GM12873 (cell line): ENCODE measurements around the gene MLPH.

Experiments used
- TF ChIP-seq, protein P1 (sequence below): IDR thresholded peaks from 2 replicates; pipeline ENCODE4 v1.5.1; 2012; ENCODE audit warnings: low read depth, mild to moderate bottlenecking, moderate library complexity, low read length, control low read depth; ENCODE audit not compliant: insufficient read depth; ENCODE audit errors: missing control alignments

Gene MLPH

DNA sequence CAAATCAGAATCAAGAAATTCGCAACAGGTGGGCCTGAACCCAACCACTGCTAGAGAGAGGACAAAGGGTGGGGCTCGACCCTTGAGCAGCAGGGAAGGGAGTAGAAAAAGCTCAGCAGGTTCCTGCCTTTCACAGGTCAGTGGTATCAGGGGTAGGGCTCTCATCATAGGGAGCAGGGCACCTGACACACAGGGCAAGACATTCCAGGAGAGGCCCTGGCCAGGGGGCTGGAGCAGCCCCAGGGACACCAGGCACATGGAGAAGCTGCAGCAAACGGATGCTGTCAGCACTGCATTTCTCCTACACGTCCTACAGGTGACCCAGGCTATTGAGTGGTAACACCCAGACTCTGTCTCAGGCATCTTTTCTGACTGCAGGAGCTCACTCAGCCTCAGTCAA lies 17.2 kb upstream of the MLPH start:
- TF ChIP-seq, protein P1, sequence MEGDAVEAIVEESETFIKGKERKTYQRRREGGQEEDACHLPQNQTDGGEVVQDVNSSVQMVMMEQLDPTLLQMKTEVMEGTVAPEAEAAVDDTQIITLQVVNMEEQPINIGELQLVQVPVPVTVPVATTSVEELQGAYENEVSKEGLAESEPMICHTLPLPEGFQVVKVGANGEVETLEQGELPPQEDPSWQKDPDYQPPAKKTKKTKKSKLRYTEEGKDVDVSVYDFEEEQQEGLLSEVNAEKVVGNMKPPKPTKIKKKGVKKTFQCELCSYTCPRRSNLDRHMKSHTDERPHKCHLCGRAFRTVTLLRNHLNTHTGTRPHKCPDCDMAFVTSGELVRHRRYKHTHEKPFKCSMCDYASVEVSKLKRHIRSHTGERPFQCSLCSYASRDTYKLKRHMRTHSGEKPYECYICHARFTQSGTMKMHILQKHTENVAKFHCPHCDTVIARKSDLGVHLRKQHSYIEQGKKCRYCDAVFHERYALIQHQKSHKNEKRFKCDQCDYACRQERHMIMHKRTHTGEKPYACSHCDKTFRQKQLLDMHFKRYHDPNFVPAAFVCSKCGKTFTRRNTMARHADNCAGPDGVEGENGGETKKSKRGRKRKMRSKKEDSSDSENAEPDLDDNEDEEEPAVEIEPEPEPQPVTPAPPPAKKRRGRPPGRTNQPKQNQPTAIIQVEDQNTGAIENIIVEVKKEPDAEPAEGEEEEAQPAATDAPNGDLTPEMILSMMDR, result no peak

DNA sequence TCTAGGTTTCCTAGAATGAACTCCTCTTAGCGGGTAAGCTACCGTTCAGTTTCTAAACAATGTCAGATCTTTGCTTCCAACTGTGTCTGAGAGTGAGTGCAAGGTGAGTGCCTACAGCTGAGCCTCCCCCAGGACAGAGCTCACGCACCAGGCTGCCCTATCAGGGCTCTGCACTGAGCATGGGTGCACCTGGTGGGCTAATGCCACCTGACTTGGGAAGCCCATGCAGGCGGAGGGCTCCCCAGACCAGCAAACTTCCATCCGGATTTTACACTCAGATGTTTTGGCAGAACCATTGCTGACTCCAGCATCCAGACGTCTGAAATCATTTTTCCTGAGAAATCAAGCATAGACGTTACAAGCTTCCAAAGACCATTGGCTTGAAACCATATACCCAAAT lies 16.1 kb upstream of the MLPH start:
- TF ChIP-seq, protein P1, result no peak

DNA sequence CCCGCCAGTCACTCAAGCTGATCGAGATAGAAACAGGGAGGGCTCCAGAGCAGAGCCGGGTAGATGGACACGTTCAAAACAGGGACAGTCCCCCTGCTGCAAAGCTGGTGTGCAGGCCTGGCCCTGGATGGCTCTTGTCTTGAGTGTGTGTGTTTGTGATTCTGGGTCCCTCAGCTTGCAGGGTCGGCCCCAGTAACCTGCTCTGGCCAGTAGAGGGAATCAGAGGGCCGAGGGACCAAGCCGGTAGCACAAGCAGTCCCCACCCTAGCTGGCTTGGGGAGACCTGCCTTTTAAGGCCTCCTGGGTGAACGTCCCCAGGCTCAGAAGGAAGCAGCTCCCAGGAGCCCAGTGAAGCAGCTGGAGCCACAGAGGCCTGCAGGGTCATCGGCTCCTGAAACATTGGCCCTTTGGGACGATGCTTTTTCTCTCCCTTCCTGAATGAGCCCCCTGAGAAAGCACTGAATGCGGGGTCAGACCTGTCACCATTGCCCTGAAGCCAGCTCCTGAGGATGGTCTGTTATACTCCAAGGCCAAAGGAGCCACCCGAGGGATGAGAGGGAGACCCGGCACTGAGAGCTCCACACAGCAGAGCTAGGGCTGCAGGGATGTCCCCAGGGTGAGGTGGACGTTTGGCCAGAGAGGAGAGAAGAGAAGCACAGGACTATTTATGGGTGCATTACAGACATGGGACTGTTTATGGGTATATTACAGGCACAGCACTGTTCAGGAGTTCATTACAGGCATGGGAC lies 15.4 kb upstream of the MLPH start:
- TF ChIP-seq, protein P1, result peak; percentile 60

DNA sequence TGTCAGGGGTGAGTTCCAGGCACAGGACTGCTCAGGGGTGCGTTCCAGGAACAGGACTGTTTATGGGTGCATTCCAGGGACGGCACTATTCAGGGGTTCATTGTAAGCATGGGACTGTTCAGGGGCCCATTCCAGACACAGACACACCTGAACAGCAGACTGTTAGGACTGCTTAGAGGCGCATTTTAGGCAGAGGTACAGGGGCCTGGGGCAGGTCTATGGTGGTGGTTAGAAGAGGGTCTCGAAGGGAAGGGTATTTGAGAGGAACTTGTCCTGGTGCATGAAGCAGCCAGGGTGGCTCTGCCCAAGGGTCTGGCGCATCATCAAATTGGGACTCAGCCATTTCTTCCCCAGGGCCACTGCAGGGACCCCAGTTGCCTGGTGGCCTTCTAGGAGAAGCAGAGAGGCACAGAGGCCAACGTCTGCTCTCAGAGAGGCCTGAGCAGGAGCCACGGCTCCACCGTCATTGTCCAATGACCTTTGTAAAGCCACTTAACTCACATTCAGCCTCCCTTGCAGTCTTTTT lies 14.8 kb upstream of the MLPH start:
- TF ChIP-seq, protein P1, result no peak

DNA sequence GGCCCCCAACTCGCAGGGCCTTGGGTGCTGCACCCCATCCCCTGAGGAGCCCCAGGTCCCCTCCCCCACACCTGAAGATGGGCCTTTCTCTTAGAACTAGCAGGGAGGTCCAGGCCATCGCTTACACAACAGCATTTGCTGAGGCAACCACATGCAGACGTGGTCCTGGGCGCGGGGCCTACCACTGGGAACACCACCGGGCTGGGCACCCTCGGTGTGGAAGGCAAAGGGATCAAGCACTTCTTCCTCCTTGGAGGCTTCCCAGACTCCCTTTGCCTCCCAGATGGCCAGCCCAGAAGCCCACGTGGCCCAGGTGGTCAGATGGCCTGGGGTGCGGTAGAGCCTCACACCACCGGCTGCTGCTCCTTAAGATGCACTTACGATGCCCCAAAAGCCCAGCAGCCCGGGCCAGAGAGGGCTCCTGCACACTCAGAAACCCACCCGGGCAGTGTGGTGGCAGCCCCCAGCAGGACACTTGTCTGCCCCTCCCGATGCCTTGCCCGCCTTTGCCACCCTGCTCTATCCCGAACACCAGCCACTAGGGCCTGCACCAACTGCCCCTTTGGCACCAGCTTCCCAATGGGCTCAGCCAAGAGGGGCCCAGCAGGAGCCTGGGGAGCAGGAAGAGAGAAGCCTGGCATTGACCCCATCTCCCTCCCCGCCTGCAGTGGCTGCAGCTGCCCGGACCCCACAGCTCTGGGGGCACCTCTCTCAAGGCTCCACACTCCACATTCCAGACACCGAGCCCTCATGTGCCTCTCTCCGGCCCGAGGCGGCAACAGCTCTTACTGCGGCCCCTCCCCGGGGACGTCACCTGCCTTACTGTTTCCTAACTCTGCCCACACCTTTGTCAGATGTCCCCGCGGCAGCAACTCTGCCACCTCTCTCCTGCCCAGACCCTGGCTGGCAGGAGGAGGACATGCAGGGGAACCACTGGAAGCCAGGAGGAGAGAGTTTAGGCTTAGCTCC lies 13.9 kb upstream of the MLPH start:
- TF ChIP-seq, protein P1, result no peak

DNA sequence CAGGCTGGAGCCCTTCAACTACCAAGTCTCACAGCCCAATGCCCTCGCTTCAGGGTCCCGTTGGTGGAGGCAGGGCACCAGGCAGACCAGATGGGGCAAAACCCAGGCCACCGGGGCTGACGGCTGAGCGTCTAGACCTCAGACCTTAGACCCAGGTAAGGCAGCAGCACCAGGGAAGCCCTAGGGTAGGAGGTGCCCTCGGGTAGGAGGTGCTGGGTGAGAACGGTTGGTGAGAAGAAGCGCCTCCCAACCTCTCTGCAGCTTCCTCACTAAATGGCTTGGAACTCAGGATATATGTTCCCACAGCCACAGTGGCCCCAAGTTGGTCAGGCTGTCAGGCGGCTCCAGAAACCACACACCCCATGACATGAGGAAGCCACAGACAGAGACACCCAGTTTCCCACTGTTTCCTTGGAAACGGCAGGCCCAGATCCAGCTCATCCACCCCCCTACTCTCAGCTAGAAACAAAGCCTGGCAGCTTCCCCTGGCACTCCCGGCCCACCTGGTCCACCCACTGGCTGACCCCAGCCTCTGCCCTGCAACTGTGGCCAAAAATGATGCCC lies 13.1 kb upstream of the MLPH start:
- TF ChIP-seq, protein P1, result no peak

DNA sequence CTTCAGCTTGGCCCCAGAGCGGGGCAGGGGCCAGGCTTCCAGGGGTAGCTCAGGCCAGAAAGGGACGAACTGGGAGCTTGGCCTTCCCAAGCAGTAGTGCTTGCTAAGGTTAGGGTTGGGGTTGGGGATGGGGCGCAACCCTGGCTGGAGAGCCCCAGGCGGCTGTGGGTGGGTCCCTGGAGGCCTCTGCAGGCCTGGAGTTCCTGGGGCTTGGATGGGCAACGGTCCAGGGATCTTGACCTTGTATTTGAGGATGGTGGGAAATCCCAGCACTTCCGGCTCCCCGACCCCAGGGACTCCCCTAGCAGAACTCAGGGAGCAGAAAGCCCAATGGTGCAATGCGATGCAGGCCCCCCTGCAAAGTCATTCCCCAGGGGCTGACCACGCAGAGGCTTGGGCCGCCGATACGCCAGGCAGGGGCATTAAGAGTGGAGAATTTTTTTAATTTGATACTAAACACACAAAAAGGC lies 12.6 kb upstream of the MLPH start:
- TF ChIP-seq, protein P1, result no peak
